NCI-H1105 (cell line): ENCODE data around the gene LRRC1.

Source experiments
- DNase-seq: peaks from one replicate; lab custom pipeline; 2025; lab: John Stamatoyannopoulos, UW

LRRC1 gene

DNA sequence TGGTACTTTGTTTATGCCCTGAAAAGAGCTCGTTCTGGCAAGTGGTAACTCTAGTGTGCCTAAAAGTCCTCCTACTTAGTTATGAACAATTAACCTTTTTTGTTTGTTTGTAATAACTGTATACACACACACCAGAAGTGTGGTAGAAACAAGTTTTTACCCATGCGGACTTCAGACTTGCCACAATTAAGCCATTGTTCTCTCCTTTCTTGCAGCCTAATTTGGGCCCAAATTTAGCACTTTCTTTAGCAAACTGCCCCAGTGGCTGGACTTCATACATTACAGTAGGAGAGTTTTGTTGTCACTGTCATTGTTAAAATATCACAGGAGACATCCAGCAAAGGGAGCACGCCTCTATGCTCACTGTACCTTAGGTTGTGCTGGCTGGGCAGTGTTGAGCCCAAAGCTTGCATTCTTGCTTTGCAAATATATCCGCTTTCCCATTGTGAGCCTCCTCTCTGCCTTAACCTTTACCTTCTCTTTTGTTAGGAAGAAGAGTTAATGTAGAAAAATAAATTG, 53.0 kb downstream of the LRRC1 start:
- DNase-seq: no peak

DNA sequence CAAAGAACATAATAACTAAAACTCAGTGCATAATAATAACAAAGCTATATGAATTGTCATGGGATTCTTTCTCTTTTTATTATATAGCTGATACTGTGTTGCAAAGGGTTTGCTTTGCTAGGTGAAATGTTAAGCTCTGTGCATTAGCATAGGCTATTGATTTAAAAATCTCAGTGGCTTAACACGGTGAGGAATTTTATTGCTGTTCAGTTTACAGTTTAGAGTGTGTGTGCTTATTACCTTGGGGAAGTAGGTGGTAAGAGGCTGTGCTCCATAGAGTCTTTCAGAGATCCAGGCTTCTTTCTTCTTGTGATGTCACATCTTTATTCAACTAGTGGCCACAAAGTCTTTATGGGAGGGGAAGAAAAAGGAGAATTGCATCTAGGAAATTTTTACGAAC, 55.7 kb downstream of the LRRC1 start:
- no peak for DNase-seq

- no peak for DNase-seq
These were observed 56.8 kb downstream of the LRRC1 start for GRCh38 chr6:53851561-53851960.

- DNase-seq: no peak
These were observed 58.0 kb downstream of the LRRC1 start for GRCh38 chr6:53852805-53853204.

- no peak for DNase-seq
These were observed 60.2 kb downstream of the LRRC1 start for GRCh38 chr6:53854843-53855567.

DNA sequence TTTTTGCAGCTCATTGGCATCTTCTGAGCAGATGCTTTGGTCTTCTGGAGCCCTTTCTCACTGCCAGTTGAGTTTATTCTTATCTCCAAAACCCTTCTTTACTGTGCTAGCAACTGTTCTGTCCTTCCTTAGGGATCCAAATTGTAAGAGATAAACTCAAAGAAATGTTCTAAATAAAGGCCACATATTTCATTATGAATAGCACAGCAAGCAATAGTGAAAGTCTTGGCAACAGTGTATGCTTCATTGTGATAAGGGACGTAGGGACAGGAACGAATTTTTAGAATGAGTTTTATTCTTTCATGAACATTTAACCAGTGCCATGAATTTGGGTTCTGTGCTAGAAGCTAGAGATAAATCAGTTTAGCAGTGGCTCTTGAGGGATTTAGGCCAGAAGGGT, 61.1 kb downstream of the LRRC1 start:
- DNase-seq: no peak

DNA sequence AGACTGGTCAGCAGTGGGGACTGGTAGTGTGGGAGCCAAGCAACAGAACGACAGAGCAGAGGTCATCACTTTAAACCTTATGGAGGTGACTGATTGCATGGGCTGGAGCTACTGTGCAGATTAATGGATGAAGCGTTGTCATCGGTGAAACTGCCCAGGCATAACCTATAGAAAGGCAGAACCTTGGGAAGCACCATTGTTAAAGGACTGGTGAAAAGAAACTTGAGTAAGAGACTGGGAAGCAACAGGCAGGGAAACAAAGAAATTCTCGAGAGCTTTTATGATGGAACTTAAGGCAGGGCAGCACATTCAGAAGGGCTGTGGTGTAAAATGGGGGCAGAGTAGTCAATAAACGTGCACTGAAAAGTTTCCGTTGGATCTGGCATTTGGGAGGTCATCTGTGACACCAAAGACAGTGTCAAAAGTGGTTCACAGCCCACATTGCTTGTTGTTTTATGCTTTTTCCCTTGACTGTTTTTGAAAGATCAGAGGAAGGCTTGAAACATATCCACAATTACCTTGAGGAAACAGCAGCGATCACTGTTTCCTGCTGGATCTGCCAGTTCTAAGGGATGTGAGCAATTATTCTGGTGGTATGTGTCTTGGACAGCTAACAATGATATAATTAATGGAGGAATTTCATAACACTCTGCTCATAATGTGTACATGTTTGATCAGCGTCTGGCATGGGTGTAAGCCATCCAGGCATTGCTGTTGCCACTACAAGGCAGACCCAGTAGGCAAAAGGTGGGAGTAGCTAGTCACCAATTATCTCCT, 62.7 kb downstream of the LRRC1 start:
- no peak for DNase-seq

- no peak for DNase-seq
These were observed 63.4 kb downstream of the LRRC1 start for GRCh38 chr6:53858196-53858595.

DNA sequence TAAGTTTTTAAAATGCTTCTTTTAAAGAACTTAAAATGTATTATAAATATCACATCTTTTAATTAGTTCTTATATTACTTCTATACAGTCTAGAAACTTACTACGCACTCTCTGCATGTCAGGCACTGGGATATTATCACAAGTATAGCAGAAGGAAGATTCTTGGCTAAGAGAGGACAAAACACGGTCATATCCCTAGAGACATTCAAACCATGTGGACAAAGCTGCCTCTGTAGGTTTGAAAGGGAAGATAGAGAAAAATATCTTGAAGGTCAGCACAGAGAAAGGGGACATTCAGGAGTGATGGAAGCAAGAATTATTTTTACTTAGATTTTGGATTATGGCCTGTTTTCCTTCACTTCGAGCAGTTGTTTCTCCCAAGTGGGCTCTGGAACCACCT, 64.1 kb downstream of the LRRC1 start:
- no peak for DNase-seq

GRCh38 chr6:53860511-53860910, 65.7 kb downstream of the LRRC1 start:
- no peak for DNase-seq

- DNase-seq: no peak
These were observed 66.7 kb downstream of the LRRC1 start for GRCh38 chr6:53861518-53861917.

DNA sequence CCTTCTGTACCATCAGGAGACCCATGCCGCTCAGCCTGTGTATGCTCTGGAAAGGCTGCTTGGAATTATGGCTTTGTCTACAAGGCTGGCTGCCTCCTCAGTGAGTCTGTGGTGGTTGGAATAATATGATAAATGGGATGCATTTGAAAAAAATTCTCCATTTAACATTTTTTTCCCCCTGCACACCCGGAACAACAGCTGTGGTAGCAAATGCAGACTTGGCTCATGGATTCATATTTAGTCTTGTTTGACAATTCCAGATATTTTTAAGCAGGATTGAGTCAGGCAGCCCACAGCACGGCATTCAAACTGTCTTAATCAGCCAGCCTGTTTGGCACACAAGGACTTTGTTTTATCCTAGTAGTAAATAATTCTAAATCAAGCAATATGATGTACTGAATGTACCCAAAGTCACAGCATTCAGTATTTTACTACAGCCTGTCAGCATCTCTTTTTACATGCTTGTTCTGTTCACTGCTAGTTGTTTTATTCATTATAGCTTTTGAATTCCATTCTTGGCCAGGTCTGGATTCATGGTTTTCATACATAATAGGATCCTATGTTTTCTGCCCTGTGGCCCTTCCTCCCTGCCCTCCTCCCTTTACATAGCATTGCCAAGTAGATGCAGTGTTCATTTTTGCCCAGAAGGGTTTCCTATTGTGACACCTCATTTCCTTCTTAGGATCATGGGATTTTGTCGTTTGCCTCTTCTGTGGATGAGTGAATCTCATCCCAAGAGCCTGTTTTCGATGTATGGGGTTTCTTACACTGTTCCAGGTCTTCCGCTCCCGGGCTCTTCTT, 68.1 kb downstream of the LRRC1 start:
- no peak for DNase-seq

GRCh38 chr6:53864781-53865180, 70.0 kb downstream of the LRRC1 start:
- DNase-seq: no peak

- DNase-seq: no peak
These were observed 71.4 kb downstream of the LRRC1 start for GRCh38 chr6:53866226-53866625.

DNA sequence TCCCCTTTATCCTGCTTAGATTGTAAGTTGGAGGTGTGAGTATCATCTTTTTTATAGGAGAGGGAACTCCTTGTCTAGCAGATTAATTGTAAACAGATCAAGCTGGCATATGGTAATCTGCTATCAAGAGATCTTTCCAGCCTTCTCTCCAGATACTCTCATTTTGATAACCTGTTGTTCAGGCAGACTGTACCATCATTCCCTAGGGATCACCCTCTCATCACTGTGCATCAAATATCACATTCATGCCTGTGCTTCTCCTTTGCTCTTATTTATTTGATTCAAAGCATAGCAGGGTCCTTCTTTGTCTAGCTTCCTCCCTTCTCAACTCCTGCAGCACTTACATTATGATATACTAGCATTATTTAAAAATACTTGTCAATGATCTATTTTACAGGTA, 73.8 kb downstream of the LRRC1 start:
- DNase-seq: no peak

DNA sequence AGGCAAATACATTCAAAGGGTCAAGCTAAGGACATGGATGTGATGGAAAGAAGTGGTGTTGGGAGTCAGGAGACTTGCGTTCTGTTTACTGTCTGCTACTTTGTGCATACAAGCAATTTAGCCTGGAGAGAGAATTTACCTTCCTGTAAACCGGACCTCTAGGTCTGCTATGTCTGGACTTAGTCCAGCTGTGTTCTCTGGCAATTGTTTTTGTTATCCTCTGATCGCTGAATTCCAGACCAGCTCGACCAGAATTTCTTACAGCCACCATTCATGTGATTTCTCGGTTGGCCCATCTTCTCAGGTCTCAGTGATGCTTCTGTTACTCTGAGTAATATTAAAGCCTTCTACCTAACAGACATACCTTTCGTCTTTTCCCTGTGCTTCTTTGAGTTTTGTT, 75.2 kb downstream of the LRRC1 start:
- no peak for DNase-seq

GRCh38 chr6:53873922-53874321, 79.1 kb downstream of the LRRC1 start:
- DNase-seq: no peak

DNA sequence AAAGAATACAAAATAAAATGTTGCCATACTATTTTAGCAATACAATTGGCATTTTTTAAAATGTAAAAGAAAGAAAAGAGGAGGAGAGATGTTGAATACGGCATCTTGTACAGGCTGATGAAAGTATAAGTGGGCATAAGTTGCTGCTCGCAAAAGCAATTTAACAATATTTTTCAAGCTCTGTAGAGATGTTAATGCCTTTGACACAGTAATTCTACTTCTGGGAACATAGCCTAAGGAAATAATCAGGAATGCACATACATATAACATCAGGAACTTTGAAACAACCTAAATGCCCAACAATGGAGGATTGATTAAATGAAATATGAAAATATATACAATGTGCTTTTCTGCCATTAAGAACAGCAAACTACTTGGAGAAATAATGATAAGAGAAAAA, 80.2 kb downstream of the LRRC1 start:
- DNase-seq: no peak

DNA sequence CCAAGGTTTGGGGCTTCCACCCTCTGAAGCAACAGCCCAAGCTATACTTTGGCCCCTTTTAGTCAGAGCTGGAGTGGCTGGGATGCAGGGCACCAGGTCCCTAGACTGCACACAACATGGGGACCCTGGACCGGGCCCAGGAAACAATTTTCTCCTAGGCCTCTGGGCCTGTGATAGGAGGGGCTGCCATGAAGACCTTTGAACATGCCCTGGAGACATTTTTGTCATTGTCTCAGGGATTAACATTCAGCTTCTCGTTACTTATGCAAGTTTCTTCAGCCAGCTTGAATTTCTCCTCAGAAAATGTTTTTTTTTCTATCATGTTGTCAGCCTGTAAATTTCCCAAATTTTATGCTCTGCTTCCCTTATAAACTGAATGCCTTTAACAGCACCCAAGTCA, 82.3 kb downstream of the LRRC1 start:
- DNase-seq: no peak

DNA sequence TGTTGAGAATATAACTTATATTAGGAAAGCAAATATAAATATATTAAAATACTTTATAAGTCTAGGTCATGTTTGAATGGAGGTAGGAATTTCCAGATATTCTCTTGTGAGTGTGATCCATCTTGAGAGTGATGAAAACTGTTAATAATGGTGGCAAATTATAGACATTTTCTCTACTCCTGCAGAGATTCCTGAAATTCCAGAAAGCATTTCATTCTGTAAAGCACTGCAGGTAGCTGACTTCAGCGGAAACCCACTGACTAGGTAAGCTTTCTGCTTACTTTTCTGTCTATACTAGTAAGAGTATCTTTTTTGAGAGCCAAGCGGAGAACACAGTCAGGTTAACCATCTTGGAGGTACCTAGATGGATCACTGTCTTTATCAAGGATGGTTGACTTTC, 84.0 kb downstream of the LRRC1 start:
- DNase-seq: no peak

DNA sequence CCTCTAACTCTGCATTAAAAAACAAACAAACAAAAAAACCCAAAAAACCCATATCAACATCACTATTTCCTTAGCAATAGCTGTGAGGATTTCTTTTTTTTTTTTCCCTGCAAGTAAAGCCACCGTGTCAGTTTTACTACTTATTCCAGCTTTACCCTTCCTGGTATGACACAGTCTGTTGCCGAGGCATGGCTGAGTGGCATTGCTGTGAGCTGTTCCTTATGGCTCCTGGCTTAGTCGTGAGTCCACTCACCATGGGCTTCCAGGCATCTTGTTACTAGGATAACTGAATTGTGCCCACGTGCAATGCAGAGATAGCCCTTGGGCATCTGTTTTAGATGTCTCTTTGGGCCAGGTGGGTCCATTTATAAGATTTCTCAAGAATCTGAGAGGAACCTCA, 84.8 kb downstream of the LRRC1 start:
- DNase-seq: no peak

- DNase-seq: no peak
These were observed 92.5 kb downstream of the LRRC1 start for GRCh38 chr6:53887316-53887715.

DNA sequence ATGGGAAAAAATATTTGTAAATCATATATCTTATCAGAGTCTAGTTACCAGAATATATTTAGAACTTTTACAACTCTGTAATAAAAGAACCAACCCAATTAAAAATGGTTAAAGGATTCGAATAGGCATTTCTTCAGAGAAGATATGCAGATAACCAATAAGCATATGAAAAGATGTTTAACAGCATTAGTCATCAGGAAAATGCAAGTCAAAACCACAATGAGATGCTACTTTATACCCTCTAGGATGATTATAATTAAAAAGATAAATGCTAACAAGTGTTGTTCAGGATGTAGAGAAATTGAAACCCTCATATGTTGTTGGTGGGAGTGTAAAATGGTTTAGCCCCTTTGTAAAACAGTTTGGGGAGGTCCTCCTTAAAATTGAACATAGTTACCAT, 94.1 kb downstream of the LRRC1 start:
- DNase-seq: no peak
